ENCODE results near the gene ADAT2.

The ADAT2 gene

GRCh38 chr6:143396497-143397226 lies 53.8 kb downstream of the ADAT2 start:
- ATAC-seq, result no peak

GRCh38 chr6:143395699-143396098 lies 54.8 kb downstream of the ADAT2 start:
- ATAC-seq, result no peak

DNA sequence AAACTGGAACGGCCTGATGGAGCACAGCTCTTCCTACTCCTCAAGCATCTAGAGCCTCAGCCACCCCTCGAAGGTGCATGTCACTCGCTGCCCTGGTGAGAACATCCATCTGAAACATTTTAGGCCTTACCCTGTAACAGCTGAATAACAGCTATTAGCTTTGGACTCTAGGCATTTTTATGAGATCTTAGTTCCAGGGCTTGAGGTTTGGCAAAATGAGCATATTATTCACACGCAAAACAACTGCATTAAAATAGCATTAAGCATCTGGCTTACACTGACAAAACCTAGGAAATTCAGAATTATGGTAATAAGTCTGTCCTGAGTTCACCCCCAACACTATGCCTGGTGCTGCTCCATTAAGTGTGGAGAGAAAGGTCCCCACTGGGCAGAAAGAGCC lies 56.1 kb downstream of the ADAT2 start:
- no peak for ATAC-seq

- no peak for ATAC-seq
Measured at GRCh38 chr6:143390278-143390677, 60.2 kb downstream of the ADAT2 start.

- no peak for ATAC-seq
Measured at GRCh38 chr6:143385636-143386035, 64.9 kb downstream of the ADAT2 start.

DNA sequence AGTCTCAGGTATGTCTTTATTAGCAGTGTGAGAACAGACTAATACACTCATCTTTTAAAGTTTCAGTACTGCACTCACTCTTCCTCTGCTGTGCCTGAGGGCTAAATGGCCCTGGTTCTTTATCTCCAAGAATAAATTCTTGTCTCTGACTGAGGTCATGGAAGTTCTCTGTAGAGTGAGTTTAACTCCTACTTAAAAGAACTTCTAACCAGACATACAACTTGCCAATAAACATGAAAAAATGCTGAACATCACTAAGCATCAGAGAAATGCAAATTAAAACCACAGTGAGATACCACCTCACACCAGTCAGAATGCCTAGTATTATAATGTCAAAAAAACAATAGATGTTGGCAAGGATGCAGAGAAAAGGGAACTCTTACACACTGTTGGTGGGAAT lies 73.6 kb downstream of the ADAT2 start:
- no peak for ATAC-seq

- no peak for ATAC-seq
Measured at GRCh38 chr6:143376375-143376774, 74.1 kb downstream of the ADAT2 start.

DNA sequence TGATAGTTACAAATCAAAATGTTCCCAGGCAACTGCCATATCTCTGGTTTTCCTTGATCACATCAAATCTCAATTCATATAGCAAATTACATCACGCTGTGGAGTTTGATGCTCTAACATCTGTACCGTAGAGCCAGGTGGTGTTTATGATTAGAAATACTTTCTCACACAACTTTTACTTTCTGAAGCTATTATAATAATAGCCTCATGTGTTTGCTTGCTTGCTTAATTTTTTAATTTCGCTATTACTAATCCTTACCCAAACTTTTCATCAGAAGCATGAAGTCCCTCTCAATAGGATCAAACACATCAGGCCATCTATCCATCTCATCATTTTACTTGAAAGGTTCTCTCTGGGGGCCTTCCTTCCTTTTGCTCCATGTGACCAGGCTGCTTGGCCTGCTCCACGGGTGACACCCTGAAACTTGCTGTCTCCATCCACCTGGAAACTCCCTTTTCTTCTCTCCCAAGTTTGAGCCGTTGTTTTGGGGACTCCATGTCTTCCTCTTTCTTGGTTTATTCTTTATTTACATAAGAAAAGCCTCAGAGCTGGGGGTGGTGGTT lies 75.4 kb downstream of the ADAT2 start:
- ATAC-seq, result no peak

DNA sequence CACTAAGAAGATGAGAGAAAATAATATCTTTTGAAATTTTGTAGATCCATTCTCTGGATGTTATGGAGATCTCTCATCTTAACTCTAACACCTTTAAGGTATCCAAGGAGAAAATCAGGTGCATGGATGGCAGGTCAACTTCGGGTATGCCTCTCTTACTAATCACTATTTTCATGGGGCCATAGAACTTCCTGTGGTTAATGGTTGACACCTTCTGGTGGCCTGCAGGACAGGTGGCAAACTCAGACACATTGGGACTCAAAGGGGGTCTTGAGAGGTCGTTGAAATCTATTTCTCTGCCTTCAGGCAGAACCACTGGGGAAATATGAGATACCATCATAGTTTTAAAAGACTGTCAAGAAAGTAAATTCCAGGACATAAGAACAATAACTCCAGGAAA lies 76.5 kb downstream of the ADAT2 start:
- ATAC-seq, result no peak
